Keratinocyte (primary cell): ENCODE results near the gene CDON. TPM values are rescaled to one million over a fixed set of nuclear protein-coding genes. Genes with fewer than 3 reads are reported as not detected.

Source experiments
- DNase-seq: peaks from one replicate; pipeline ENCODE4 v3.0.0-alpha.2; 2011; ENCODE audit warnings: low read depth, missing footprints, low spot score
- FAIRE-seq: peaks from 2 replicates; lab custom pipeline; 2011; peaks lifted over from hg19 to GRCh38; lab: Jason Lieb, UNC
- H2AFZ ChIP-seq: 2 replicates; pipeline ENCODE4 v1.6.0; 2012; ENCODE audit warnings: low read length, control low read depth, inconsistent platforms; ENCODE audit not compliant: control insufficient read depth
- H3K27ac ChIP-seq: 2 replicates; pipeline ENCODE4 v1.5.1; 2011; ENCODE audit warnings: low read length; ENCODE audit not compliant: control insufficient read depth, insufficient read depth
- H3K27me3 ChIP-seq: 3 replicates; pipeline ENCODE4 v1.6.0; 2011; ENCODE audit warnings: low read length; ENCODE audit not compliant: control insufficient read depth, insufficient read depth; ENCODE audit errors: extremely low read depth
- H3K36me3 ChIP-seq, 2 experiments: 2 replicates in 1 of 2; 3 replicates in 1 of 2; pipeline ENCODE4 v1.5.1; 2011; ENCODE audit warnings: low read length in 2 of 2, mild to moderate bottlenecking in 1 of 2; ENCODE audit not compliant: control insufficient read depth in 2 of 2, insufficient read depth in 2 of 2; ENCODE audit errors: extremely low read depth in 1 of 2
- H3K4me1 ChIP-seq: 3 replicates; pipeline ENCODE4 v1.5.1; 2011; ENCODE audit warnings: low read length; ENCODE audit not compliant: control insufficient read depth, insufficient read depth; ENCODE audit errors: extremely low read depth
- H3K4me2 ChIP-seq: 3 replicates; pipeline ENCODE4 v1.6.0; 2011; ENCODE audit warnings: low read depth, low read length; ENCODE audit not compliant: control insufficient read depth, insufficient read depth; ENCODE audit errors: extremely low read depth
- H3K4me3 ChIP-seq, 3 experiments: fragments of 200-600 bp in 1 of 3; sonication (generic) in 1 of 3; 2 replicates in 2 of 3; 3 replicates in 1 of 3; pipeline ENCODE4 v1.5.1; 2011 to 2016; ENCODE audit warnings: low read length in 3 of 3, mild to moderate bottlenecking in 3 of 3, control low read depth in 2 of 3, inconsistent platforms in 1 of 3, low read depth in 1 of 3, mixed read lengths in 1 of 3, mixed run types in 1 of 3, moderate library complexity in 1 of 3; ENCODE audit not compliant: control insufficient read depth in 2 of 3, insufficient read depth in 2 of 3; ENCODE audit errors: extremely low read depth in 1 of 3
- H3K79me2 ChIP-seq: 2 replicates; pipeline ENCODE4 v1.6.0; 2012; ENCODE audit warnings: low read length; ENCODE audit not compliant: control insufficient read depth, insufficient read depth
- H3K9ac ChIP-seq: 3 replicates; pipeline ENCODE4 v1.6.0; 2011; ENCODE audit warnings: low read length; ENCODE audit not compliant: control insufficient read depth, insufficient read depth; ENCODE audit errors: extremely low read depth
- H3K9me1 ChIP-seq: 3 replicates; pipeline ENCODE4 v1.6.0; 2011; ENCODE audit warnings: low read length; ENCODE audit not compliant: control insufficient read depth, insufficient read depth; ENCODE audit errors: extremely low read depth
- H3K9me3 ChIP-seq: 2 replicates; pipeline ENCODE4 v1.5.1; 2012; ENCODE audit warnings: low read depth, low read length; ENCODE audit not compliant: control insufficient read depth
- H4K20me1 ChIP-seq: 3 replicates; pipeline ENCODE4 v1.6.0; 2011; ENCODE audit warnings: low read length; ENCODE audit not compliant: control insufficient read depth, insufficient read depth; ENCODE audit errors: extremely low read depth
- EZH2 ChIP-seq: IDR thresholded peaks from one replicate; pipeline ENCODE4 v1.6.1; 2012; ENCODE audit warnings: inconsistent platforms, mild to moderate bottlenecking, low read length, moderate library complexity
- dilution Hi-C: fragments of 300-500 bp; cut with MboI; formaldehyde crosslinking; loops from one replicate; pipeline ENCODE4 v1.7.0; 2020; ENCODE audit warnings: low sequenced_read_pairs; ENCODE audit not compliant: extremely low pct_ligation_motif_present
- polyA plus RNA-seq, 5 experiments: library from polyadenylated mRNA; depleted of rRNA in 3 of 5; stranded (reverse) in 3 of 5; stranded (forward) in 1 of 5; unstranded in 1 of 5; fragments of >200 nt; gene quantifications; 1 replicate in 1 of 5; 2 replicates in 3 of 5; 3 replicates in 1 of 5; pipeline versions ENCODE4 v1.2.1 to v1.2.3, GENCODE V29; 2011 to 2012; ENCODE audit warnings: missing spikeins in 2 of 5, low read depth in 1 of 5, low replicate concordance in 1 of 5
- TF ChIP-seq, protein P1 (sequence below), 3 experiments: IDR thresholded peaks in 1 of 3; conservative IDR thresholded peaks in 1 of 3; optimal IDR thresholded peaks in 1 of 3; 2 replicates in 2 of 3; 3 replicates in 1 of 3; pipeline versions ENCODE3 to v1.5.1; 2011; ENCODE audit warnings: low read length in 3 of 3, mild to moderate bottlenecking in 3 of 3, moderate library complexity in 2 of 3, control low read depth in 1 of 3, inconsistent platforms in 1 of 3; ENCODE audit not compliant: insufficient read depth in 2 of 3; ENCODE audit errors: extremely low read depth in 1 of 3

CDON gene
- polyA plus RNA-seq, 1 donor (not counting 4 experiments of a cell fraction or from before 2014, with no cell fraction given) = 1.0 TPM

DNA sequence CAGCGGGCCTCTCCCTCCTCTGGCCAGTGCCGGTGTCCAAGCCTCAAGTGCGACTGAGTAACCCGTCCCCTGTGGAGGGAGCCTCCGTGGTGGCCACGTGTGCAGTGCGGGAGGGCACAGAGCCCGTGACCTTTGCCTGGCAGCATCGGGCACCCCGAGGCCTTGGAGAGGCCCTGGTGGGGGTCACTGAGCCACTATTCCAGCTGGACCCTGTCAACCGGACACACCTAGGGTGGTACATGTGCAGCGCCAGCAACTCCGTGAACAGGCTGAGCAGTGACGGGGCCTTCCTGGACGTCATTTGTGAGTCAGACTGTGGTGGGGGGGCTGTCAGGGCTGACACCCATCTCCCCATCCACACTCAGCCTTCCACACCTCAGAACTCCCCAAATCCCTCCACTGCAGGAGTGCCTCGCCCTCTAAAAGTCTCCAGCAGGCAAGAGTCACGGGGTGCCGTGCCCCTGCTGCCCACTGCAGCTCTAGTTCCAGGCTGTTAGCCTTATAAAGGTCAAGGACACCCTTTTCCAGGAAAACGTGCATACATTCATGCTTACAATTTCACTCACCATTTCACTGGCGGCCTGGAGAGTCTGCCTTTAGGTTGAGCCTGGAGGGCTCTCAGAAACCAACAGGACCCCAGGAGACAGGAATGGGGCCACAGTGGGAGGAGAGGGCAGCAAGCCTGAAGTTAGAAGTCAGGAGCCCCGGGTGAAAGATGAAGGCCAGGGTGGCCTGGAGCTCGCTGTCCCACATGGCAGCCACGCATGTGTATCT lies 114.2 kb downstream of the CDON start:
- Histone ChIP-seq H3K27ac (no peak overlapping the region), H3K9me3 (no peaks in the 10 kb centered on the region), H2AFZ (no peak overlapping the region), H4K20me1 (no peaks in the 10 kb centered on the region), H3K9ac (no peak overlapping the region), H3K36me3 (no peaks in the 10 kb centered on the region), H3K4me1 (peaks cover 14% of the 10 kb centered on the region), H3K79me2 (no peaks in the 10 kb centered on the region), H3K27me3 (no peaks in the 10 kb centered on the region), H3K4me2 (no peak overlapping the region), H3K4me3 (no peak overlapping the region), H3K9me1 (no peaks in the 10 kb centered on the region)
- FAIRE-seq (no peak), DNase-seq (no peak)
- dilution Hi-C loops = loop anchor here (25.0 kb wide), 1 partner anchor 264 kb away; the partner anchor contains the start of genes FAM118B and RPUSD4
- no peak for TF ChIP-seq EZH2
- TF ChIP-seq, protein P1, sequence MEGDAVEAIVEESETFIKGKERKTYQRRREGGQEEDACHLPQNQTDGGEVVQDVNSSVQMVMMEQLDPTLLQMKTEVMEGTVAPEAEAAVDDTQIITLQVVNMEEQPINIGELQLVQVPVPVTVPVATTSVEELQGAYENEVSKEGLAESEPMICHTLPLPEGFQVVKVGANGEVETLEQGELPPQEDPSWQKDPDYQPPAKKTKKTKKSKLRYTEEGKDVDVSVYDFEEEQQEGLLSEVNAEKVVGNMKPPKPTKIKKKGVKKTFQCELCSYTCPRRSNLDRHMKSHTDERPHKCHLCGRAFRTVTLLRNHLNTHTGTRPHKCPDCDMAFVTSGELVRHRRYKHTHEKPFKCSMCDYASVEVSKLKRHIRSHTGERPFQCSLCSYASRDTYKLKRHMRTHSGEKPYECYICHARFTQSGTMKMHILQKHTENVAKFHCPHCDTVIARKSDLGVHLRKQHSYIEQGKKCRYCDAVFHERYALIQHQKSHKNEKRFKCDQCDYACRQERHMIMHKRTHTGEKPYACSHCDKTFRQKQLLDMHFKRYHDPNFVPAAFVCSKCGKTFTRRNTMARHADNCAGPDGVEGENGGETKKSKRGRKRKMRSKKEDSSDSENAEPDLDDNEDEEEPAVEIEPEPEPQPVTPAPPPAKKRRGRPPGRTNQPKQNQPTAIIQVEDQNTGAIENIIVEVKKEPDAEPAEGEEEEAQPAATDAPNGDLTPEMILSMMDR (optimal IDR thresholded peaks at IDR 0.05 in 1 of 3, IDR thresholded peaks at IDR 0.05 in 1 of 3, conservative IDR thresholded peaks at IDR 0.05 in 1 of 3; ENCODE audit: extremely low read depth in 1 of 3, insufficient read depth in 2 of 3, low read length in 3 of 3) = no peak

DNA sequence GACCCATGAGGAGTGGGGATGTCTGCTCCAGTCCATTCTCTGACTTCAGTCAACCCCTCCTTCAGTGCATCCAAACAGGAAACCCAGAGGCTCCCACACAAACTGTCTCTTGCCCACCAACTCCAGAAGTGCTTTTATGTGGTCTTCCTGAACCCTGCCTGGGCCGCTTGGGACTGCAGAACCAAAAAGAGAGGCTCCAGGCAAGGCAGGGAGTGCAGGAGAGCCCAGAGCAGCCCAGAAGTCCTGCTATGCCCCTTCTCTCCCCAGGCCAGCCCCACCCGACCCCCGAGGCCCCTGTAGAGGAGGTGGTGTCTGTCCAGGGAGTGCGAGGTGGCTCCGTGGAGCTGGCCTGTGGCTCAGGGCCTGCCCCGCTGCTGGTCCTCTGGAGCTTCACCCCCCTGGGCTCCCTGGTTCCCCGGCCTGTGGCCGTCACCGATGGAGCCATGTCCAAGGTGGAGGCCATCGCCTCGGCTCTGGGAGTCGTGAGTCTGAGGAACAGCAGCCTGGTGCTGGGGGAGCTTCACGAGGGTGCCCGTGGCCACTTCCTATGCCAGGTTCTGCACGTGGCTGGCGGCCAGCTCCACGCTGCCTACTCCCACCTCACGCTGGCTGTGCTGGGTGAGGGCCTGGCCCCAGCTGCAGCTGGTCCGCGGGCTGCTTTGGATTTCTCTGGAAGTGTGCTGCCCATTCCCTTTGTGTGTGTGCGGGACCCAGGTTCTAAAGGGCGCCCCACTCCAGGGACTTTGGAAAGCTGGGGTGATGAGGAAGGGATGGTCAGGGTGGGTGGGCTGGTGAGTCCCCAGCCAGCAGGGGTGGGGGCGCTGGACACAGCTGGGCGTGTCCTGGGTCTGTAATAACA lies 115.0 kb downstream of the CDON start:
- Histone ChIP-seq H4K20me1 (no peaks in the 10 kb centered on the region), H3K4me3 (no peak overlapping the region), H3K79me2 (no peaks in the 10 kb centered on the region), H3K36me3 (no peaks in the 10 kb centered on the region), H2AFZ (no peak overlapping the region), H3K4me1 (peaks cover 6% of the 10 kb centered on the region), H3K27ac (no peak overlapping the region), H3K9ac (no peak overlapping the region), H3K27me3 (no peaks in the 10 kb centered on the region), H3K9me1 (no peaks in the 10 kb centered on the region), H3K4me2 (no peak overlapping the region), H3K9me3 (no peaks in the 10 kb centered on the region)
- DNase-seq (no peak), FAIRE-seq (no peak)
- no peak for TF ChIP-seq EZH2
- dilution Hi-C loops = loop anchor here (25.0 kb wide), 1 partner anchor 265 kb away; the partner anchor contains the start of genes FAM118B and RPUSD4
